ENCODE measurements around the gene DYNC1H1. TPM values are rescaled to one million over a fixed set of nuclear protein-coding genes. Genes with fewer than 3 reads are reported as not detected.
"Not testable (repeated sequence)": the region's sequence is repeated elsewhere in the genome, so short reads cannot be mapped to it uniquely, and the experiment has no call there.

The DYNC1H1 gene
- total and polyA plus RNA-seq, 5 donors: 188 to 411 (median 288) TPM

DNA sequence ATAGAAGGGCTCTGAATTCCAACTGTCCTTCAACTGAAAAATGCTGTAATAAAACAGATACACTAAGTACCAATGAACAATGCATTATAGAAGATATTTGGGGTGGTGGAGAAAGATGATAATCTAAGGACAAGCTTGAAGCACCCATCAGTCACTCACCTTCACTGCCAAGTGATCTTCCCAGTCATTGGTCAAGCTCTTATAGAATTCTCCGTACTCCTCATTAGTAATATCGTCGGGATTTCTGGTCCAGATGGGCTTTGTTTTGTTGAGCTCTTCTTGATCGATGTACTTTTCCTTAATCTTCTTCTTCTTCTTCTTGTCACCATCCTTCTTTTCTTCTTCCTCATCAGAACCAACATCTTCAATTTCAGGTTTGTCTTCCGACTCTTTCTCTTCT, 120.1 kb downstream of the DYNC1H1 start:
- intact Hi-C loops (cut with DNase I): loop anchor here in 2 of 4 donors (10.0 kb wide), 2 partner anchors 120 to 230 kb away; partner anchors contain the start of genes DYNC1H1 (in 1 of the 2) and ZNF839 (in 1 of the 2)
- H3K4me3 ChIP-seq (ENCODE audit: low read length): not testable (repeated sequence)

DNA sequence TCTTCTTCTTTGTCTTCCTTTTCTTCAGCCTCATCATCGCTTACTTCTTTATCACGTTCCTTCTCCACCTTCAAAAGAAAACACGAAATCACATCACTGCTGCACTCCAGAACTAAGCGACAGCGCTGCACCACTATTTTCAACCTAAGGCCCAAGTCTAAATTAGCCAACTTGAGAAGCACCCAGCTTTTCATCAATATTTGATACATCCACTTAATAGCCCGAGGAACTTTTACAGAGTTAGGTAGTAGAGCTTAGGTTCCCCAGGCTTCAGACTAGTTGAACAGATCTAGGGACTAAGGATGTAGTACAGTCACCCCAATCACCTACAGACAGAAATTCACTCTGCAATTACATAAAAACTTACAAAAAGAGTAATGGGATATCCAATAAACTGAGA, 120.6 kb downstream of the DYNC1H1 start:
- peak overlapping the region; percentile 100 for H3K4me3 ChIP-seq (ENCODE audit: low read length)
- no peak for ATAC-seq

More for the DNA sequence above, 120.1 kb downstream of the DYNC1H1 start:
- not testable (repeated sequence) for ATAC-seq; H3K27me3 ChIP-seq (ENCODE audit: control insufficient read depth, insufficient read depth); H3K9me3 ChIP-seq (ENCODE audit: control insufficient read depth, low read length); H3K27ac ChIP-seq (ENCODE audit: low read length); H3K4me1 ChIP-seq (ENCODE audit: control insufficient read depth, insufficient read depth, low read length); DNase-seq
- 86% methylated on average over 5 of the region's 5 CpGs for WGBS

DNA sequence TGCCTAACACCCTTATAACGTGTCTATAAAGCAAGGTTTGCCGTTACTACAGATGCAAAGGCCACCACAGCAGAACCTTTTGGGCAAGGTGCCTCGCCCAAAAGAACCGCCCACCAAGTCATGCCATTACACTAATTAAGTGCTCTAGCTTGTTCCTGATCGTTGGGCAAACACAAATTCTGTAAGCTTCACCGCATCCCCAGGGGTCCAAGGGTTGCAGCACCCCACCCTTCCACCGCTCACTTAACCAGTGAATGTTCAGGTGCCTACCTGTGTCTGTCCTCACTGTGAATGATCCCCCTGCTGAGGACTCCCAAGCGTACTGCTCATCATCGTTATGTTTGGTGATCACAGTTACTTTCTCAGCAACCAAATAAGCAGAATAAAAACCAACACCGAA, 121.1 kb downstream of the DYNC1H1 start:
- DNase-seq: no peak
- WGBS: 36% methylated on average over 10 of the region's 10 CpGs
- H3K4me1 ChIP-seq (ENCODE audit: control insufficient read depth, insufficient read depth, low read length): peaks cover 4% of the 10 kb centered on the region
- H3K9me3 ChIP-seq (ENCODE audit: control insufficient read depth, low read length): no peaks in the 10 kb centered on the region
- intact Hi-C loops (cut with DNase I): loop anchor here in 2 of 4 donors (10.0 kb wide), 2 partner anchors 121 to 229 kb away; partner anchors contain the start of genes DYNC1H1 (in 1 of the 2) and ZNF839 (in 1 of the 2)
- ATAC-seq: no peak
- no peaks in the 10 kb centered on the region for H3K27me3 ChIP-seq (ENCODE audit: control insufficient read depth, insufficient read depth)
- peak overlapping the region; percentile 100 for H3K4me3 ChIP-seq (ENCODE audit: low read length)
- H3K27ac ChIP-seq (ENCODE audit: low read length): no peak overlapping the region

More for the DNA sequence above, 120.6 kb downstream of the DYNC1H1 start:
- H3K27me3 ChIP-seq (ENCODE audit: control insufficient read depth, insufficient read depth): no peaks in the 10 kb centered on the region
- H3K27ac ChIP-seq (ENCODE audit: low read length): no peak overlapping the region
- peaks cover 4% of the 10 kb centered on the region for H3K4me1 ChIP-seq (ENCODE audit: control insufficient read depth, insufficient read depth, low read length)
- no peak for DNase-seq
- intact Hi-C loops (cut with DNase I): loop anchor here in 2 of 4 donors (10.0 kb wide), 2 partner anchors 120 to 230 kb away; partner anchors contain the start of genes DYNC1H1 (in 1 of the 2) and ZNF839 (in 1 of the 2)
- 81% methylated on average over 6 of the region's 6 CpGs for WGBS
- no peaks in the 10 kb centered on the region for H3K9me3 ChIP-seq (ENCODE audit: control insufficient read depth, low read length)

DNA sequence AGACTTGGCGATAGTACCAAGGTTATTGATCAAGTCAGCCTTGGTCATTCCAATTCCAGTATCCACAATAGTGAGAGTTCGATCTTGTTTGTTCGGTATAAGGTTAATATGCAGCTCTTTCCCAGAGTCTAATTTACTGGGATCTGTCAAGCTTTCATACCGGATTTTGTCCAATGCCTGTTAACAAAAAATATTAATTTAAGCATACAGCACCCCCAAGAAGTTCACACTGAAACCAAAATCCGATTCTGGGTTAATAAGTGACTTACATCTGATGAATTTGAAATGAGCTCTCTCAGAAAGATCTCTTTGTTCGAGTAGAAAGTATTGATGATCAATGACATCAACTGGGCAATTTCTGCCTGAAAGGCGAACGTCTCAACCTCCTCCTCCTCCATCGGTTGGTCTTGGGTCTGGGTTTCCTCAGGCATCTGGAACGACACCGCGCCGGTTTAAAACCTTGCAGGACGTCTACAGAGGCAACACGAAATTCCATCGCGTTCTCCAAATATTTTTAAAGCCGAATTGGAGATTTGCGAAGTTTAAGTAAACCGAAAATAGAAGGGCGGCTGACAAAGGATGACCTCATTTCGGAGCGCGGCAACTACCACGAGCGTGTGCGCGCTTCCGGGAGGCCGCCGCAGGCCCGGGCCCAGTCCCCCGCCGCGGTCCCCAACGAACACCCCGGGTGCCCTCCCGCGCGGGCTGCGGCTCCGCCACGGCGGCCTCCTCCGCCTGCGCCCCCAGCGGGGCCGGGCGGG, 121.8 kb downstream of the DYNC1H1 start:
- peak overlapping the region; percentile 96 for H3K27ac ChIP-seq (ENCODE audit: low read length)
- H3K27me3 ChIP-seq (ENCODE audit: control insufficient read depth, insufficient read depth): no peaks in the 10 kb centered on the region
- under 1% methylated on average over 49 of the region's 49 CpGs for WGBS
- peak overlapping the region; percentile 100 for H3K4me3 ChIP-seq (ENCODE audit: low read length)
- ATAC-seq (peak; percentile 8 to 39), DNase-seq (peak in 2 of 3 donors; percentile 53 to 78)
- H3K9me3 ChIP-seq (ENCODE audit: control insufficient read depth, low read length): no peaks in the 10 kb centered on the region
- intact Hi-C loops (cut with DNase I): loop anchor here in 2 of 4 donors (10.0 kb wide), 2 partner anchors 121 to 229 kb away; partner anchors contain the start of genes DYNC1H1 (in 1 of the 2) and ZNF839 (in 1 of the 2)
- H3K4me1 ChIP-seq (ENCODE audit: control insufficient read depth, insufficient read depth, low read length): peaks cover 4% of the 10 kb centered on the region

DNA sequence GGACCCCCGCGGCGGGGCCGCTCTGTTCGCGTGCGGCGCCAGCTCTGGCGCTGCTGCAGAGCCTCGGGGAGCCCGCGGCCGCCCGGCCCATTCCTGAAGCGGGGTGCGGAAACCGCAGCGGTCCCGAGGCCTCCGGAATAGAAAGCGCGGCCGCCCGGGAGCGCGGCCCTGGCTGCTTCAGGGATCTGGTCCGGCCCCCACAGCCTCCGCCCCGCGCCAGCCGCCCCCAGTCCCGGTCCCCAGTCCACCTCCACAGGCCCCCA, 122.3 kb downstream of the DYNC1H1 start:
- no peak for ATAC-seq
- Histone ChIP-seq H3K4me1 (ENCODE audit: control insufficient read depth, insufficient read depth, low read length) (peaks cover 4% of the 10 kb centered on the region), H3K4me3 (ENCODE audit: low read length) (peak overlapping the region; percentile 100), H3K9me3 (ENCODE audit: control insufficient read depth, low read length) (no peaks in the 10 kb centered on the region), H3K27ac (ENCODE audit: low read length) (peak overlapping the region; percentile 96), H3K27me3 (ENCODE audit: control insufficient read depth, insufficient read depth) (no peaks in the 10 kb centered on the region)
- no peak for DNase-seq
- WGBS: under 1% methylated on average over 32 of the region's 32 CpGs
- intact Hi-C loops (cut with DNase I): loop anchor here in 2 of 4 donors (10.0 kb wide), 2 partner anchors 122 to 228 kb away; partner anchors contain the start of genes DYNC1H1 (in 1 of the 2) and ZNF839 (in 1 of the 2)

DNA sequence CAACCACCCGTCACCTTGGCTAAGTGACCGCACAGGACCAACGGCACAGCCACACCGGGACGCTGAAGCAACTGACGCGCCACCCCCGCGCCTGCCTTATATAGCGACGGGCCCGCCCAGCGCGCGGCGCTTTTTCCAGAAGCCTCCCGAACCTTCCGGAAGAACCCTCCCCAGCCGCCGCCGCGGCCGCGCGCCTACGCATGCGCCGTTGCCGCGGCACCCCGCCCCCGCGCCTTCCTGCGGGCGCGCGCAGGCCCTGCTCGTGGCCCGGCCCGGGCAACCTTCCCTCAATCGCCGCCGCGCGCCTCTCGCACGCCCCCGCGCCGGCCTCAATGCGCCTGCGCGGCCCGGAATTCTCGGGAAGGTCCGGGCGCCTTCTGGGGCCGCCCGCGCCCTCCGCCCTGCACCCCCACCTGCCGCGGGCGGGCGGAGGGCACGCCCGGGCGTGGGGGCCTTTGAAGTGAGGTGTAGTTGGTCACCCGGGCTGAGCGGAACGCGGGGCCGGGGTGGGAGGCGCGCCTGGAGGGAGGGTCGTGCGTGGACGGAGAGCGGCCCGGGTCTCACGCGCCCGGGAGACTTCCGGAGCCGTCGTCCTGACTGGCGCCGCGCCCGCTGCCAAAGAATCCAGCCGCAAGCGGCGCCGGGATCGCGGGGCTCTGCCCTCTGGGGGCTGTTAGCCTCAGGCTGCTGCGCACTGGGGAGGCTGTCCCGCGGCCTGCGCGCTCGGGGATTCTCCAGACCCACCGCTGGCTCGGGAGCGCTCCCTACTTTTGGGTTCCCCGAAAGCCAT, 122.8 kb downstream of the DYNC1H1 start, which contains the start of gene HSP90AA1:
Gene HSP90AA1 (minus strand): TSS at position 73 of the 790 bp plus-strand sequence. CDS start 666 bp downstream, outside the sequence.
- ATAC-seq (peak; percentile 87 to 90), DNase-seq (peak; percentile 95 to 98 (median 97))
- WGBS: under 1% methylated on average over 106 of the region's 106 CpGs
- intact Hi-C loops (cut with DNase I): loop anchor here in 2 of 4 donors (10.0 kb wide), 2 partner anchors 122 to 228 kb away; partner anchors contain the start of genes DYNC1H1 (in 1 of the 2) and ZNF839 (in 1 of the 2)
- Histone ChIP-seq H3K9me3 (ENCODE audit: control insufficient read depth, low read length) (no peaks in the 10 kb centered on the region), H3K4me3 (ENCODE audit: low read length) (peak within 1 kb of the TSS; percentile 100), H3K27me3 (ENCODE audit: control insufficient read depth, insufficient read depth) (no peaks in the 10 kb centered on the region), H3K27ac (ENCODE audit: low read length) (peak within 1 kb of the TSS; percentile 96), H3K4me1 (ENCODE audit: control insufficient read depth, insufficient read depth, low read length) (peaks cover 4% of the 10 kb centered on the region)

DNA sequence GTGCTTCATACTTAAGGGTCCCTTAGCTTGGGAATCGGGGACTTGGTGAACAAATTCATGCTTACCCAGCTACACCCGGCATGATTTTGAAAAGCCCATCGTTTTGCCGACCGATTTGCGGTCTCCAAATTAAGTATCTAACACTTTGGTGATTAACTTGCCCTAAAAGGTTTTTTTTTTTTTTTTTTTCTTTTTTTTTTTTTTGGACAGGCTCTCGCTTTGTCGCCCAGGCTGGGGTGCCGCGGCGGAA, 123.3 kb downstream of the DYNC1H1 start:
- Histone ChIP-seq H3K27ac (ENCODE audit: low read length) (peak overlapping the region; percentile 95), H3K4me1 (ENCODE audit: control insufficient read depth, insufficient read depth, low read length) (peaks cover 4% of the 10 kb centered on the region), H3K27me3 (ENCODE audit: control insufficient read depth, insufficient read depth) (no peaks in the 10 kb centered on the region), H3K9me3 (ENCODE audit: control insufficient read depth, low read length) (no peaks in the 10 kb centered on the region), H3K4me3 (ENCODE audit: low read length) (peak overlapping the region; percentile 100)
- intact Hi-C loops (cut with DNase I): loop anchor here in 2 of 4 donors (10.0 kb wide), 2 partner anchors 123 to 227 kb away; partner anchors contain the start of genes DYNC1H1 (in 1 of the 2) and ZNF839 (in 1 of the 2)
- DNase-seq: no peak
- no peak for ATAC-seq
- 7% methylated on average over 11 of the region's 11 CpGs for WGBS

DNA sequence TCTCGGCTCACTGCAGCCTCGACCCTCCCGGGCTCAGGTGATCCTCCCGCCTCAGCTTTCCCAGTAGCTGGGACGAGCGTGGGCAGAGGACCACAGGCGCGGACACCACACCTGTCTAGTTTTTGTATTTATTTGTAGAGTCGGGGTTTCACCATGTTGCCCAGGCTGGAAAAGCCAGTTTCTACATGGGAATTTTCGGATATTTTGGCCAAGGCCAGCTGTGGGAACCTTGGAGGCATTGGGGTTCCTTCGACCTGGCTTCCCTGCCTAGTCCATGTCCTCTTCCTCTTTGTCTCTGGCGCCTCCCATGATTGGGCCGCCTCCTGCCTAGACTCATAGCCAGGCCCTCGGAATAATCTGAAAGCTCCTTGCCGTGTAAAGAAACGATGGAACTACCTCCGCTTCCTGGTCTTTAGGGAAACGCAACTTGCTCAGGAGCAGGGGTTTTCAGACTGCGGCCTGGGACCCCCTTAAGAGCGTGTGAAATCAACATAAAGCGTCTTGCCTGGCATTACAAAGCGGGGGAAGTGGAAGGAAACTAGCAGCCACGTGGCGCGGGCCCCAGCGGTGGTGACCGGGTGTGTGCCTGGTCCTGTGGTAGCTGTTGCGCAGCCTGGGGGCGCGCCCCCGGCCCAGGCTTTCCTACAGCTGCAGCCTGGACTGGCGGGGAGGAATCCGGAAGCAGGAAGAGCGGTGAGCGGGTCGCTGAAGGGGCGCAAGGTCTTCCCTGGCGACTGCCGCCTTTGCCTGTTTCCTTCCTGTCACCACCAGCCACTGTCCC, 123.8 kb downstream of the DYNC1H1 start:
- intact Hi-C loops (cut with DNase I): loop anchor here in 2 of 4 donors (10.0 kb wide), 2 partner anchors 123 to 227 kb away; partner anchors contain the start of genes DYNC1H1 (in 1 of the 2) and ZNF839 (in 1 of the 2)
- peaks cover 4% of the 10 kb centered on the region for H3K4me1 ChIP-seq (ENCODE audit: control insufficient read depth, insufficient read depth, low read length)
- no peaks in the 10 kb centered on the region for H3K9me3 ChIP-seq (ENCODE audit: control insufficient read depth, low read length)
- peak overlapping the region; percentile 100 for H3K4me3 ChIP-seq (ENCODE audit: low read length)
- ATAC-seq (peak; percentile 35 to 56), DNase-seq (peak; percentile 73 to 88 (median 87))
- 26% methylated on average over 39 of the region's 39 CpGs for WGBS
- H3K27ac ChIP-seq (ENCODE audit: low read length): peak overlapping the region; percentile 71
- no peaks in the 10 kb centered on the region for H3K27me3 ChIP-seq (ENCODE audit: control insufficient read depth, insufficient read depth)

DNA sequence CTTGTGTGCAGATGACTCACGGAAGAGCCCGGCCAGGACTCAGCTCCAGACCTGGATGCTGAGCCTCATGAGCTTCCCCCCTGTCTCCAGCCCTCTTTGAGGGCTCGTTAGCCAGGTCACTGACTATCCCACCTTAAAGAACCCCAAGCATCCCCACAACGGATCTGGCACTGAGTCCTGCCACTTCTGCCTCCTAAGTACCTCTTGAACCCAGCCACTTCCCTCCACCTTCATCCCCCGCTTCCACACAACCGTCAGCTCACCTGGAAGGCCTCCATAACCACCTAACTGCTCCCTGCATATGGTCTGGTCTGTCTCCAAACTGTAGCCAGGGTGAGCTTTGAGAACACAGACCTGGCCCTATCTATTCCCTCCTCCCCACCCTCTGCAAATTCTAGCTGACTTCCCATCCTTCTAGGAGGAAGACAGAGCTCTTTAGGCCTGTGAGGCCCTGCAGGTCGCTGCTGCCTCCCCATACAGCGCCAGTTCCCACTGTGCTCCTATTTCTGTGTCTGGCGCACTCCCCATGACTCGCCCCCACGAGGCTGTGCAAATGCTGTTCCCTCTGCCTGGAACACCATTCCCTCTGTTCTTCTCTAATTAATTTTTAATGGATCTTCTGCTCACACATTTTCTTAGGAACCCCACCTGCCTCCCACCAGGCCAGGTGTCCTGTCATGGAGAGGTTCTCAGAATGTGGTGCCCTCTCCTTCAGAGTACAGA, 125.4 kb downstream of the DYNC1H1 start:
- H3K4me3 ChIP-seq (ENCODE audit: low read length): no peak overlapping the region
- WGBS: 89% methylated on average over 11 of the region's 11 CpGs
- no peak for ATAC-seq
- peaks cover 4% of the 10 kb centered on the region for H3K4me1 ChIP-seq (ENCODE audit: control insufficient read depth, insufficient read depth, low read length)
- H3K27ac ChIP-seq (ENCODE audit: low read length): no peak overlapping the region
- intact Hi-C loops (cut with DNase I): loop anchor here in 3 of 4 donors (10.0 kb wide), 3 partner anchors 45 to 225 kb away; partner anchors contain the start of genes DYNC1H1 (in 1 of the 3) and ZNF839 (in 1 of the 3)
- DNase-seq: no peak
- H3K27me3 ChIP-seq (ENCODE audit: control insufficient read depth, insufficient read depth): no peaks in the 10 kb centered on the region
- H3K9me3 ChIP-seq (ENCODE audit: control insufficient read depth, low read length): no peaks in the 10 kb centered on the region
